ENCODE data around the gene CLNK. TPM values are rescaled to one million over a fixed set of nuclear protein-coding genes. Genes with fewer than 3 reads are reported as not detected.

Gene CLNK
- total and polyA plus RNA-seq, 4 donors = under 0.01 to 0.01 (median under 0.01) TPM; not detected in 1

GRCh38 chr4:10690185-10690907 lies 5.8 kb upstream of the CLNK start:
- TF ChIP-seq EGR1 (IDR thresholded peaks at IDR 0.05; ENCODE audit: low read depth in 2 of 2) = no peak
- TF ChIP-seq, protein P1, sequence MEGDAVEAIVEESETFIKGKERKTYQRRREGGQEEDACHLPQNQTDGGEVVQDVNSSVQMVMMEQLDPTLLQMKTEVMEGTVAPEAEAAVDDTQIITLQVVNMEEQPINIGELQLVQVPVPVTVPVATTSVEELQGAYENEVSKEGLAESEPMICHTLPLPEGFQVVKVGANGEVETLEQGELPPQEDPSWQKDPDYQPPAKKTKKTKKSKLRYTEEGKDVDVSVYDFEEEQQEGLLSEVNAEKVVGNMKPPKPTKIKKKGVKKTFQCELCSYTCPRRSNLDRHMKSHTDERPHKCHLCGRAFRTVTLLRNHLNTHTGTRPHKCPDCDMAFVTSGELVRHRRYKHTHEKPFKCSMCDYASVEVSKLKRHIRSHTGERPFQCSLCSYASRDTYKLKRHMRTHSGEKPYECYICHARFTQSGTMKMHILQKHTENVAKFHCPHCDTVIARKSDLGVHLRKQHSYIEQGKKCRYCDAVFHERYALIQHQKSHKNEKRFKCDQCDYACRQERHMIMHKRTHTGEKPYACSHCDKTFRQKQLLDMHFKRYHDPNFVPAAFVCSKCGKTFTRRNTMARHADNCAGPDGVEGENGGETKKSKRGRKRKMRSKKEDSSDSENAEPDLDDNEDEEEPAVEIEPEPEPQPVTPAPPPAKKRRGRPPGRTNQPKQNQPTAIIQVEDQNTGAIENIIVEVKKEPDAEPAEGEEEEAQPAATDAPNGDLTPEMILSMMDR (IDR thresholded peaks at IDR 0.05; ENCODE audit: low read depth, low read length, missing input control) = no peak
- H3K9ac ChIP-seq (ENCODE audit: low read depth in 1 of 2, low read length in 2 of 2) = no peak overlapping the region
- no peak for DNase-seq (ENCODE audit: low spot score)
- H3K27me3 ChIP-seq (ENCODE audit: control insufficient read depth in 4 of 4, insufficient read depth in 4 of 4, low read length in 3 of 4) = no peaks in the 10 kb centered on the region
- H3K4me3 ChIP-seq (ENCODE audit: low read depth in 1 of 3, low read length in 3 of 3) = no peak overlapping the region
- H3K9me3 ChIP-seq (ENCODE audit: control insufficient read depth in 4 of 4, low read length in 3 of 4) = no peaks in the 10 kb centered on the region
- 81% methylated on average over 8 of the region's 8 CpGs for WGBS
- no peaks in the 10 kb centered on the region for H3K4me1 ChIP-seq (ENCODE audit: control insufficient read depth in 4 of 4, insufficient read depth in 4 of 4, low read length in 3 of 4)
- no peak overlapping the region for H3K27ac ChIP-seq (ENCODE audit: low read depth in 1 of 2, low read length in 2 of 2)
- H3K36me3 ChIP-seq (ENCODE audit: control insufficient read depth in 4 of 4, insufficient read depth in 3 of 4, low read depth in 1 of 4, low read length in 3 of 4) = no peaks in the 10 kb centered on the region

DNA sequence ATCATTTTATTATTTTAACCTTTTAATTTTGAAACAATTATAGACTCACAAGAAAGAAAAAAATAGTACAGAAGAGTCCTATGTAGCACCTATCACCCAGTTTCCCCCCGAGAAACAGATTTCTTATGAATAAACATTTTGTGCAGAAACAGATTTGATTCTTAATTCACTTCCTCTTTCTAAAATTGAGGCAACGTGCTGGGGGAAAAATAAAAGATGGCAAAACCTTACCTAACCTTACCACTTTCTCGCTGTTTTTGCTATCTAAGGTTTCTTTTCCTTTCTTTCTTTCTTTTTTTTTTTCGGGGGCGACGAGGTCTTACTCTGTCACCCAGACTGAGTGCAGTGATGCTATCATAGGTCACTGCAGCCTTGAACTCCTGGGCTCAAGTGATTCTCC lies 4.3 kb upstream of the CLNK start:
- no peak overlapping the region for H3K4me3 ChIP-seq (ENCODE audit: low read depth in 1 of 3, low read length in 3 of 3)
- H3K36me3 ChIP-seq (ENCODE audit: control insufficient read depth in 4 of 4, insufficient read depth in 3 of 4, low read depth in 1 of 4, low read length in 3 of 4) = no peaks in the 10 kb centered on the region
- no peaks in the 10 kb centered on the region for H3K9me3 ChIP-seq (ENCODE audit: control insufficient read depth in 4 of 4, low read length in 3 of 4)
- no peaks in the 10 kb centered on the region for H3K27me3 ChIP-seq (ENCODE audit: control insufficient read depth in 4 of 4, insufficient read depth in 4 of 4, low read length in 3 of 4)
- H3K4me1 ChIP-seq (ENCODE audit: control insufficient read depth in 4 of 4, insufficient read depth in 4 of 4, low read length in 3 of 4) = no peaks in the 10 kb centered on the region
- WGBS = 68% methylated on average over 6 of the region's 6 CpGs
- TF ChIP-seq YY1 (IDR thresholded peaks at IDR 0.05) (no peak), FOXA1 (IDR thresholded peaks at IDR 0.05) (no peak), TAF1 (conservative IDR thresholded peaks at IDR 0.05) (no peak), SP1 (IDR thresholded peaks at IDR 0.05) (no peak), RAD21 (IDR thresholded peaks at IDR 0.05) (no peak), HNF4G (IDR thresholded peaks at IDR 0.05) (no peak), EGR1 (IDR thresholded peaks at IDR 0.05; ENCODE audit: low read depth in 2 of 2) (no peak)
- TF ChIP-seq, protein P1 (IDR thresholded peaks at IDR 0.05; ENCODE audit: low read depth, low read length, missing input control) = no peak
- TF ChIP-seq, protein P2, sequence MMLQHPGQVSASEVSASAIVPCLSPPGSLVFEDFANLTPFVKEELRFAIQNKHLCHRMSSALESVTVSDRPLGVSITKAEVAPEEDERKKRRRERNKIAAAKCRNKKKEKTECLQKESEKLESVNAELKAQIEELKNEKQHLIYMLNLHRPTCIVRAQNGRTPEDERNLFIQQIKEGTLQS (IDR thresholded peaks at IDR 0.05) = no peak
- TF ChIP-seq, protein P3, sequence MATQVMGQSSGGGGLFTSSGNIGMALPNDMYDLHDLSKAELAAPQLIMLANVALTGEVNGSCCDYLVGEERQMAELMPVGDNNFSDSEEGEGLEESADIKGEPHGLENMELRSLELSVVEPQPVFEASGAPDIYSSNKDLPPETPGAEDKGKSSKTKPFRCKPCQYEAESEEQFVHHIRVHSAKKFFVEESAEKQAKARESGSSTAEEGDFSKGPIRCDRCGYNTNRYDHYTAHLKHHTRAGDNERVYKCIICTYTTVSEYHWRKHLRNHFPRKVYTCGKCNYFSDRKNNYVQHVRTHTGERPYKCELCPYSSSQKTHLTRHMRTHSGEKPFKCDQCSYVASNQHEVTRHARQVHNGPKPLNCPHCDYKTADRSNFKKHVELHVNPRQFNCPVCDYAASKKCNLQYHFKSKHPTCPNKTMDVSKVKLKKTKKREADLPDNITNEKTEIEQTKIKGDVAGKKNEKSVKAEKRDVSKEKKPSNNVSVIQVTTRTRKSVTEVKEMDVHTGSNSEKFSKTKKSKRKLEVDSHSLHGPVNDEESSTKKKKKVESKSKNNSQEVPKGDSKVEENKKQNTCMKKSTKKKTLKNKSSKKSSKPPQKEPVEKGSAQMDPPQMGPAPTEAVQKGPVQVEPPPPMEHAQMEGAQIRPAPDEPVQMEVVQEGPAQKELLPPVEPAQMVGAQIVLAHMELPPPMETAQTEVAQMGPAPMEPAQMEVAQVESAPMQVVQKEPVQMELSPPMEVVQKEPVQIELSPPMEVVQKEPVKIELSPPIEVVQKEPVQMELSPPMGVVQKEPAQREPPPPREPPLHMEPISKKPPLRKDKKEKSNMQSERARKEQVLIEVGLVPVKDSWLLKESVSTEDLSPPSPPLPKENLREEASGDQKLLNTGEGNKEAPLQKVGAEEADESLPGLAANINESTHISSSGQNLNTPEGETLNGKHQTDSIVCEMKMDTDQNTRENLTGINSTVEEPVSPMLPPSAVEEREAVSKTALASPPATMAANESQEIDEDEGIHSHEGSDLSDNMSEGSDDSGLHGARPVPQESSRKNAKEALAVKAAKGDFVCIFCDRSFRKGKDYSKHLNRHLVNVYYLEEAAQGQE (IDR thresholded peaks at IDR 0.05) = no peak
- H3K27ac ChIP-seq (ENCODE audit: low read depth in 1 of 2, low read length in 2 of 2) = no peak overlapping the region
- no peak for DNase-seq (ENCODE audit: low spot score)
- no peak overlapping the region for H3K9ac ChIP-seq (ENCODE audit: low read depth in 1 of 2, low read length in 2 of 2)
